Activated B cell treated with CpG ODN at 0.5 μM for 24 hours (primary cell): ENCODE data around the gene ASRGL1. TPM values are rescaled to one million over a fixed set of nuclear protein-coding genes. Genes with fewer than 3 reads are reported as not detected.
"Not testable (repeated sequence)": the region's sequence is repeated elsewhere in the genome, so short reads cannot be mapped to it uniquely, and the experiment has no call there.

ENCODE experiments used
- ATAC-seq: fragments of 200-7000 bp; cut with Tn5 transposase; one replicate; pipeline ENCODE4 v1.10.0; 2021; ENCODE audit warnings: low read depth, mild to moderate bottlenecking, moderate library complexity
- CTCF ChIA-PET: fragments of 350-600 bp; sonication (Branson Sonifier 250); formaldehyde crosslinking; loops from one replicate; lab custom pipeline; 2021; ENCODE audit warnings: antibody characterized with exemption; lab: Charles Lee
- POLR2A ChIA-PET: fragments of 350-600 bp; sonication (Branson Sonifier 250); formaldehyde crosslinking; loops from one replicate; lab custom pipeline; 2021; ENCODE audit warnings: antibody characterized with exemption; lab: Charles Lee
- DNase-seq: peaks from one replicate; pipeline ENCODE4 v3.0.0; 2022
- H3K27ac Mint-ChIP-seq: one replicate; pipeline ENCODE4 v1.8.0; 2020; ENCODE audit warnings: mixed read lengths
- H3K27me3 Mint-ChIP-seq: one replicate; pipeline ENCODE4 v1.8.0; 2021; ENCODE audit warnings: mixed read lengths
- H3K36me3 Mint-ChIP-seq: one replicate; pipeline ENCODE4 v1.8.0; 2021; ENCODE audit warnings: low read depth, mixed read lengths
- H3K4me1 Mint-ChIP-seq: one replicate; pipeline ENCODE4 v1.8.0; 2021; ENCODE audit warnings: mixed read lengths
- H3K4me3 Mint-ChIP-seq: one replicate; pipeline ENCODE4 v1.8.0; 2020; ENCODE audit warnings: mild to moderate bottlenecking, mixed read lengths
- H3K9me3 Mint-ChIP-seq: one replicate; pipeline ENCODE4 v1.8.0; 2020; ENCODE audit warnings: mixed read lengths
- intact Hi-C: fragments of 100-400 bp; cut with micrococcal nuclease; formaldehyde crosslinking; loops from one replicate; pipeline ENCODE4 v1.15.1; 2024
- total RNA-seq: library from RNA; stranded (reverse); gene quantifications from 2 replicates; pipeline ENCODE4 v1.2.3, GENCODE V29; 2022
- TF ChIP-seq, protein P1 (sequence below): fragments of 200-600 bp; IDR thresholded peaks from one replicate; pipeline ENCODE4 v1.8.0; 2022; ENCODE audit warnings: antibody characterized with exemption, mild to moderate bottlenecking

ASRGL1 gene
- total RNA-seq, 1 donor from 2014 or later = 0.98 TPM

DNA sequence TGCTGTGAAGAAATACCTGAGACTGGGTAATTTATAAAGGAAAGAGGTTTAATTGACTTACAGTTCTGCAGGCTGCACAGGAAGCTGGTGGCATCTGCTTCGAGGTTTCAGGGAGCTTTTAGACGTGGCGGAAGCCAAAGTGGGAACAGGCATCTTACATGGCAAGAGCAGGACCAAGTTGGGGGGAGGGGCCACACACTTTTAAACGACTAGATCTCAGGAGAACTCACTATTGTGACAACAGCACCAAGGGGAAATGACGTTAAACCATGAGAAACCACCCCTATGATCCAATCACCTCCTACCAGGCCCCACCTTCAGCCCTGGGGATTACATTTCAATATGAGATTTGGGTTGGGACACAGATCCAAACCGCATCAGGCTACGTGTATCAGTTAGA lies 27.3 kb upstream of the ASRGL1 start:
- Mint-ChIP-seq H3K36me3 (no peaks in the 10 kb centered on the region), H3K4me3 (no peak overlapping the region), H3K27me3 (peaks cover 53% of the 10 kb centered on the region), H3K4me1 (peaks cover 12% of the 10 kb centered on the region), H3K9me3 (peaks cover 6% of the 10 kb centered on the region), H3K27ac (no peak overlapping the region)
- TF ChIP-seq, protein P1, sequence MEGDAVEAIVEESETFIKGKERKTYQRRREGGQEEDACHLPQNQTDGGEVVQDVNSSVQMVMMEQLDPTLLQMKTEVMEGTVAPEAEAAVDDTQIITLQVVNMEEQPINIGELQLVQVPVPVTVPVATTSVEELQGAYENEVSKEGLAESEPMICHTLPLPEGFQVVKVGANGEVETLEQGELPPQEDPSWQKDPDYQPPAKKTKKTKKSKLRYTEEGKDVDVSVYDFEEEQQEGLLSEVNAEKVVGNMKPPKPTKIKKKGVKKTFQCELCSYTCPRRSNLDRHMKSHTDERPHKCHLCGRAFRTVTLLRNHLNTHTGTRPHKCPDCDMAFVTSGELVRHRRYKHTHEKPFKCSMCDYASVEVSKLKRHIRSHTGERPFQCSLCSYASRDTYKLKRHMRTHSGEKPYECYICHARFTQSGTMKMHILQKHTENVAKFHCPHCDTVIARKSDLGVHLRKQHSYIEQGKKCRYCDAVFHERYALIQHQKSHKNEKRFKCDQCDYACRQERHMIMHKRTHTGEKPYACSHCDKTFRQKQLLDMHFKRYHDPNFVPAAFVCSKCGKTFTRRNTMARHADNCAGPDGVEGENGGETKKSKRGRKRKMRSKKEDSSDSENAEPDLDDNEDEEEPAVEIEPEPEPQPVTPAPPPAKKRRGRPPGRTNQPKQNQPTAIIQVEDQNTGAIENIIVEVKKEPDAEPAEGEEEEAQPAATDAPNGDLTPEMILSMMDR = no peak
- ChIA-PET CTCF (interaction anchor here (0.8 to 2.4 kb wide), 6 partner anchors 12 to 513 kb away, joined by 3 to 17 read pairs (median 4); no protein-coding TSS in a partner anchor), POLR2A (no interaction called here)
- no peak for DNase-seq
- intact Hi-C loops = no loop called here
- ATAC-seq = no peak

DNA sequence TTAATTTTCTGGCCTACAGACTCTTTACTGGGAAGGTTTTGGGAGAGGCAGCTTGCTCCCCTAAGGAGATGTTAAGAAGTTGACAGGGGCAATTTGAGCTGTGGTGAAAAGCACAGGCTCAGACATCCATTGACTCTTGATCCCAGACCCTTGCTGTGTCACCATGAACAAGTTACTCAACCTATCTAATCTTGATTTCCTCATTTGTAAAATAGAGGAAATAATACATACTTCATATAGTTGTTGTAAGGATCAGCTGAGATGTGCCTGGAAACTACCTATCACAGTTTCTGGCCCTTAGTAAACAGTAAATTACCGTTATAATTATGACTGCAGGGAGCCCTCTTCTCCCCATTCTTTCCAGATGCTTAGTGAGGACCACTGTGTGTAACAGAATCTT lies 21.8 kb upstream of the ASRGL1 start:
- peaks cover 39% of the 10 kb centered on the region for H3K27me3 Mint-ChIP-seq
- no peak for DNase-seq
- peaks cover 12% of the 10 kb centered on the region for H3K4me1 Mint-ChIP-seq
- no peak overlapping the region for H3K27ac Mint-ChIP-seq
- TF ChIP-seq, protein P1 = no peak
- H3K36me3 Mint-ChIP-seq = no peaks in the 10 kb centered on the region
- no peak overlapping the region for H3K4me3 Mint-ChIP-seq
- no peak for ATAC-seq
- intact Hi-C loops = no loop called here
- POLR2A ChIA-PET = interaction anchor here (0.6 kb wide), 1 partner anchor 22 kb away, joined by 3 read pairs; no protein-coding TSS in a partner anchor
- no peaks in the 10 kb centered on the region for H3K9me3 Mint-ChIP-seq
- CTCF ChIA-PET = interaction anchor here (1.2 kb wide), 1 partner anchor 24 kb away, joined by 3 read pairs; no protein-coding TSS in a partner anchor

DNA sequence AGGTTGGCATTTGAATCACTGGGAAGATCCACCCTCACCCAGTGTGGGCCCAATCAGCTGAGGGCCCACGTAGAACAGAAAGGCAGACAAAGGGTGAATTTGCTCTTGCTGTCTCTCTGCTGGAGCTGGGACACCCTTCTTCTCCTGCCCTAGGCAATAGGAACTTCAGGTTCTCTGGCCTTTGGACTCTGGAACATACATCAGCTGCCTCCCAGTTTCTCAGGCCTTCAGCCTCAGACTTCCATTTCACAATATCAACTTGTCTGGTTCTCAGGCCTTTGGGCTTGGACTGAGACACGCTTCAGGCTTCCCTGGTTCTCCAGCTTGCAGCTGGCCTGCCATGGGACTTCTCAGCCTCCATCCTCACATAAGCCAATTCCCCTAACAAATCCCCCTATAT lies 14.7 kb upstream of the ASRGL1 start:
- ChIA-PET CTCF (interaction anchor here (1.8 kb wide), 1 partner anchor 12 kb away, joined by 4 read pairs; no protein-coding TSS in a partner anchor), POLR2A (no interaction called here)
- H3K27me3 Mint-ChIP-seq = peaks cover 8% of the 10 kb centered on the region
- no peak for ATAC-seq
- H3K27ac Mint-ChIP-seq = no peak overlapping the region
- DNase-seq = no peak
- no peak overlapping the region for H3K4me3 Mint-ChIP-seq
- no peaks in the 10 kb centered on the region for H3K36me3 Mint-ChIP-seq
- H3K9me3 Mint-ChIP-seq = no peaks in the 10 kb centered on the region
- no peaks in the 10 kb centered on the region for H3K4me1 Mint-ChIP-seq
- TF ChIP-seq, protein P1 = no peak
- intact Hi-C loops = no loop called here

DNA sequence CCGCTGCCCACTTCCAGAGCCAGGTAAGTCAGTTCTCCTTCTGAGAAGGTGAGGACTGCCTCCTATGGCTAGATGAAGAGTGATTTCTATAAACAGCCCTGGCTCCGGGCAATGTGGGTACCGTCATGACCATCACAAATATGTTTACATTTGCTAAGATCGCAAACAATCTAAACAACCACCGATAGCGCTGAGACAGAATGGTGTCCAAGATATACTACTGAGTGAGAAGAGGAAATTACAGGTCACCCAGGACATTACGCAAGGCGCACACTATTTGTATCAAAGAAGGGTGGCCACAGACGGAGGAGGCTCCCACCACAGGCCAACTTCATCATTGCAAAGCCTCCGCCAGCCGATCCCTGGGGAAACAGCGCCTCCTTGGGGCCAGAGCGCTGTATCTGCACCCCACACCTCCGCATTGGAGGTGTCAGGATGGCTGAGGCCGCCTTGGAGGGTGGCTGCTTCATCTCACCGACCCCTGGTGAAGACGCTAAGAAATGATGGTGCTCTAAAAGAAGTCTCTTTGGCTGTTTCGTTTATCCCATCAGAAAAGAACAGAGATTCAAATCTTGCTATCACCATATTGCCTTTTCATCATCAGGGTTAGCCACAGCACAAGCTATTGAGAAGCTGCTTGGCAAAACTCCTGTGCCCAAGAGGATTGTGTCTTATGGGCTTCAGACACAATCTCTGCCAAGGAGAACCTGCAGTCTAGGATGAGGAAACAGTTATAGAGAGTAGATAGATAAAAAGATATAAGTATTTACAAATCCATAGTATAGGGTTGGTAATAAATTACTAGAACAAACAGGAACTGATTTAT lies 12.3 kb upstream of the ASRGL1 start:
- Mint-ChIP-seq H3K4me3 (no peak overlapping the region), H3K9me3 (no peaks in the 10 kb centered on the region), H3K4me1 (no peaks in the 10 kb centered on the region), H3K27ac (no peak overlapping the region), H3K36me3 (no peaks in the 10 kb centered on the region), H3K27me3 (peaks cover 17% of the 10 kb centered on the region)
- peak; percentile 58 for ATAC-seq
- intact Hi-C loops = no loop called here
- DNase-seq = no peak
- TF ChIP-seq, protein P1 = no peak
- CTCF ChIA-PET = no interaction called here
- POLR2A ChIA-PET = no interaction called here

DNA sequence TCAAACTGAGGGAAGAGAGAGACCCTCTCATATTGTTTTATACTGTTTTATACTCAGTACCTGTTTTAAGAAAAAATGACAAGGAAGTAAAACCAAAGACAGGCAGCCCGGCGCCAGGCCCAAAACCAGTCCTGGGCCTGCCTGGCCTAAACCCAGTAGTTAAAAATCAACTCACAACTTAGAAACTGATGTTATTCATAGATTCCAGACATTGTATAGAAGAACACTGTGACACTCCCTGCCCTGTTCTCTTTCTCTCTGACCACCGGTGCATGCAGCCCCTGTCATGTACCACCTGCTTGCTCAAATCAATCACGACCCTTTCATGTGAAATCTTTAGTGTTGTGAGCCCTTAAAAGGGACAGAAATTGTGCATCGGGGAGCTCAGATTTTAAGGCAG lies 11.5 kb upstream of the ASRGL1 start:
- H3K27me3 Mint-ChIP-seq = peaks cover 14% of the 10 kb centered on the region
- CTCF ChIA-PET, H3K4me3 Mint-ChIP-seq, ATAC-seq, POLR2A ChIA-PET, H3K4me1 Mint-ChIP-seq, intact Hi-C loops, H3K9me3 Mint-ChIP-seq, H3K36me3 Mint-ChIP-seq, H3K27ac Mint-ChIP-seq, DNase-seq: not testable (repeated sequence)

DNA sequence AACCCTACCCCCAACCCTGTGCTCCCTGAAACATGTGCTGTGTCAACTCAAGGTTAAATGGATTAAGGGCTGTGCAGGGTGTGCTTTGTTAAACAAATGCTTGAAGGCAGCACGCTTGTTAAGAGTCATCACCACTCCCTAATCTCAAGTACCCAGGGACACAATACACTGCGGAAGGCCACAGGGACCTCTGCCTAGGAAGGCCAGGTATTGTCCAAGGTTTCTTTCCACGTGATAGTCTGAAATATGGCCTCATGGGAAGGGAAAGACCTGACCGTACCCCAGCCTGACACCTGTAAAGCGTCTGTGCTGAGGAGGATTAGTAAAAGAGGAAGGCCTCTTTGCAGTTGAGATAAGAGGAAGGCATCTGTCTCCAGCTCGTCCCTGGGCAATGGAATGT lies 10.5 kb upstream of the ASRGL1 start:
- intact Hi-C loops, DNase-seq, H3K4me3 Mint-ChIP-seq, H3K27ac Mint-ChIP-seq, ATAC-seq, H3K36me3 Mint-ChIP-seq, POLR2A ChIA-PET, CTCF ChIA-PET, H3K9me3 Mint-ChIP-seq, H3K4me1 Mint-ChIP-seq: not testable (repeated sequence)
- peaks cover 15% of the 10 kb centered on the region for H3K27me3 Mint-ChIP-seq

DNA sequence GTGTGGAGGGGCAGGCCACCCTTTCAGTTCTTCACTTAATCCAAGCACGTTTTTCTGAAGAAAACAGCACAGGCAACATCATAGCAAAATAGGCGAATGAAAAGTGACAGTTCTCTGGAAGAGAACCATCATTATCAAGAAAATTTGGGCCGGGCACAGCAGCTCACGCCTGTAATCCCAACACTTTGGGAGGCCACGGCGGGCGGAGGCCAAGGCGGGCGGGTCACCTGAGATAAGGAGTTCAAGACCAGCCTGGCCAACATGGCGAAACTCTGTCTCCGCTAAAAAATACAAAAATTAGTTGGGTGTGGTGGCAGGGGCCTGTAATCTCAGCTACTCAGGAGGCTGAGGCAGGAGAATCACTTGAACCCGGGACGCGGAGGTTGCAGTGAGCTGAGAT lies 9.7 kb upstream of the ASRGL1 start:
- H3K4me1 Mint-ChIP-seq, ATAC-seq, CTCF ChIA-PET, DNase-seq, H3K4me3 Mint-ChIP-seq, POLR2A ChIA-PET, H3K9me3 Mint-ChIP-seq, intact Hi-C loops, H3K36me3 Mint-ChIP-seq, H3K27ac Mint-ChIP-seq: not testable (repeated sequence)
- peaks cover 20% of the 10 kb centered on the region for H3K27me3 Mint-ChIP-seq

DNA sequence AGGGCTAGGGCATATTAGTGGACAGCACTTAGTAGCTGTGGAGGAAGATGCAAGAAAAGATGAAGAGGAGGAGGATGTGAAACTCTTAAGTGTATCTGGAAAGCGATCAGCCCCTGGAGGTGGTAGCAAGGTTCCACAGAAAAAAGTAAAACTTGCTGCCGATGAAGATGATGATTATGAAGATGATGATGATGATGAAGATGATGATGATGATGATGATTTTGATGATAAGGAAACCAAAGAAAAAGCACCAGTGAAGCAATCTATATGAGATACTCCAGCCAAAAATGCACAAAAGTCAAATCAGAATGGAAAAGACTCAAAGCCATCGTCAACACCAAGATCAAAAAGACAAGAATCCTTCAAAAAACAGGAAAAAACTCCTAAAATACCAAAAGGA lies 6.0 kb upstream of the ASRGL1 start:
- H3K9me3 Mint-ChIP-seq, POLR2A ChIA-PET, H3K36me3 Mint-ChIP-seq, H3K4me3 Mint-ChIP-seq, DNase-seq, intact Hi-C loops, ATAC-seq, H3K27ac Mint-ChIP-seq, H3K4me1 Mint-ChIP-seq, CTCF ChIA-PET: not testable (repeated sequence)
- H3K27me3 Mint-ChIP-seq = peaks cover 33% of the 10 kb centered on the region
